HG02759 (cell line): Measurements from ENCODE around the gene ULK2.
"Not testable (repeated sequence)": the region's sequence is repeated elsewhere in the genome, so short reads cannot be mapped to it uniquely, and the experiment has no call there.

Experiments used
- ATAC-seq: cut with Tn5 transposase; IDR thresholded peaks from one replicate; pipeline ENCODE4 v1.9.1; 2021; ENCODE audit warnings: mild to moderate bottlenecking, moderate library complexity; ENCODE audit not compliant: unreplicated experiment

ULK2 gene

GRCh38 chr17:19769946-19770652, 97.6 kb downstream of the ULK2 start:
- no peak for ATAC-seq

- no peak for ATAC-seq
Observed at GRCh38 chr17:19768046-19768782, 99.5 kb downstream of the ULK2 start.

- ATAC-seq = peak; percentile 60
Observed at GRCh38 chr17:19766421-19767270, 101.1 kb downstream of the ULK2 start.

- ATAC-seq = no peak
Observed at GRCh38 chr17:19766016-19766415, 101.7 kb downstream of the ULK2 start.

GRCh38 chr17:19763991-19764390, 103.7 kb downstream of the ULK2 start:
- not testable (repeated sequence) for ATAC-seq

GRCh38 chr17:19763416-19763815, 104.3 kb downstream of the ULK2 start:
- no peak for ATAC-seq

- ATAC-seq = no peak
Observed at GRCh38 chr17:19762515-19762961, 105.2 kb downstream of the ULK2 start.

GRCh38 chr17:19760746-19761145, 107.0 kb downstream of the ULK2 start:
- ATAC-seq = no peak

- ATAC-seq = no peak
Observed at GRCh38 chr17:19759568-19760549, 107.9 kb downstream of the ULK2 start.

GRCh38 chr17:19757536-19758180, 110.1 kb downstream of the ULK2 start:
- no peak for ATAC-seq

- ATAC-seq = no peak
Observed at GRCh38 chr17:19756546-19756945, 111.2 kb downstream of the ULK2 start.

GRCh38 chr17:19755821-19756510, 111.8 kb downstream of the ULK2 start:
- no peak for ATAC-seq

GRCh38 chr17:19755392-19755791, 112.3 kb downstream of the ULK2 start:
- ATAC-seq = no peak

- no peak for ATAC-seq
Observed at GRCh38 chr17:19753661-19754463, 113.9 kb downstream of the ULK2 start.

- no peak for ATAC-seq
Observed at GRCh38 chr17:19753051-19753509, 114.7 kb downstream of the ULK2 start.

- no peak for ATAC-seq
Observed at GRCh38 chr17:19752216-19753050, 115.3 kb downstream of the ULK2 start.

GRCh38 chr17:19750835-19751234, 116.9 kb downstream of the ULK2 start:
- ATAC-seq = no peak
